ENCODE results near the gene LASP1.

The LASP1 gene

GRCh38 chr17:38870259-38871165, 654 bp downstream of the LASP1 start:
- peak; percentile 56 for DNase-seq

- peak; percentile 59 for DNase-seq
Measured at GRCh38 chr17:38871247-38872015, 1.6 kb downstream of the LASP1 start.

GRCh38 chr17:38872027-38872511, 2.2 kb downstream of the LASP1 start:
- no peak for DNase-seq

GRCh38 chr17:38872671-38873385, 3.0 kb downstream of the LASP1 start:
- no peak for DNase-seq

- no peak for DNase-seq
Measured at GRCh38 chr17:38873640-38874380, 4.0 kb downstream of the LASP1 start.

GRCh38 chr17:38874505-38875400, 4.9 kb downstream of the LASP1 start:
- no peak for DNase-seq

DNA sequence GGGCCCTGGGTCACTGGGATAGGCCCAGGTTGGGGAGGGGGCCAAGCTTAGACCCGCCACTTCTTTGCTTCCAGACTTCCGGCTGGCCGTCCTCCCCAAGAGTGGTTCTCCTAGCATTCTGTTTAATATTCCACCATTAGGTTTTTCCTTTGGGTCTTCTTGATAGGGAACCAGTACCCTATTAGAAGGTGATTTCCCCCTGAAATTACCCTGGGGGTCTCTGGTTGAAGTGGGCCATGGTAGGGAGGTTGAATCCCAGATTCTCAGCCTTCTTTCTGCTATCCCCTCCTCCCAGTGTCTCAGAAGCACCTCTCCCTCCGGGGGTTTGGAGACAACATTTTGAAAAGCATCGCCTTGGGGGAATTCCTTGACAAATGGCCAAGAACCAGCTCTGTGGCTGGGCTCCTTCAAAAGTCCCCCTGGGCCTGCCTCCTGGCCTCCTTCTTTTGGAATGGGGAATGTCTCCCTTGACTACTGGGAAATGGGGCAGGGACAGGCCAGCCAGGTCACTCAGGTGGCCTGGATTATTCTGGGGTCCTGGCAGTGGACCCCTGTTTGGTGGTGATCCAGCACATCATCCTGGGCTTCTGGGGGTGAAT, 5.7 kb downstream of the LASP1 start:
- no peak for DNase-seq

DNA sequence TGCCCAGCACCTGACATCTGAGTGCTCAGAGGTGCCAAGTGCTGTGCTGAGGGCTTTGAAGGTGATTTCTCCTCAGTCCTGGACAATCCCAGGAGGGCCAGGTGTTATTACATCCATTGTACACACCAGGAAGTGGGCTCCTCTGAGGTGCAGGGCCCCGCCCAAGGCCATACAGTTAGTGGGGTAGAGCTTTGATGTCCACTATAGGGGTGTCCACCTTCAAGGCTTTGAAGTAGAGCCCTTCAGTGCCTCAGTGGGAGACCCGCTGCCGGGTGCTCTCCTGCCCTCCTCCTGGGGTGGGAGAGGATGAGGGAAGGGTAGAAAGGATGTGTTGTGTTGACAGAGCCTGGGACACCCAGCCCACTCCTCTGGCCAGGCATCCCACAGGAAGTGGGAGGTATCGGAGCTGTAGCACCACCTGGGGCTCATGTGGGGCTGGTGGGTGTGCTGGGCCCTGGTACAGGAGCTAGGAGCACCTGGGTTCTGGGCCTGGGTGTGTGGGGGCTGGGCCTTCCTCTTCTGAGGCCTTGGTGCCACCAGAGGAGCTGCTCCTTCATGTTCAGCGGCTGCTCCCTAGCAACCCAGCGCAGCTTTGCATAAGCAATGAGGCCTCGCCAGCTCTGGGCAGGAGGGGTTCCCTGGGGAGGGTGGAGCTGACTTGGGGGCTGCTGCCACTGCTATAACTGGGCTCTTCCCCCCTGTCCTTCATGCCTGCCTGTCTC, 7.4 kb downstream of the LASP1 start:
- DNase-seq: peak; percentile 54

DNA sequence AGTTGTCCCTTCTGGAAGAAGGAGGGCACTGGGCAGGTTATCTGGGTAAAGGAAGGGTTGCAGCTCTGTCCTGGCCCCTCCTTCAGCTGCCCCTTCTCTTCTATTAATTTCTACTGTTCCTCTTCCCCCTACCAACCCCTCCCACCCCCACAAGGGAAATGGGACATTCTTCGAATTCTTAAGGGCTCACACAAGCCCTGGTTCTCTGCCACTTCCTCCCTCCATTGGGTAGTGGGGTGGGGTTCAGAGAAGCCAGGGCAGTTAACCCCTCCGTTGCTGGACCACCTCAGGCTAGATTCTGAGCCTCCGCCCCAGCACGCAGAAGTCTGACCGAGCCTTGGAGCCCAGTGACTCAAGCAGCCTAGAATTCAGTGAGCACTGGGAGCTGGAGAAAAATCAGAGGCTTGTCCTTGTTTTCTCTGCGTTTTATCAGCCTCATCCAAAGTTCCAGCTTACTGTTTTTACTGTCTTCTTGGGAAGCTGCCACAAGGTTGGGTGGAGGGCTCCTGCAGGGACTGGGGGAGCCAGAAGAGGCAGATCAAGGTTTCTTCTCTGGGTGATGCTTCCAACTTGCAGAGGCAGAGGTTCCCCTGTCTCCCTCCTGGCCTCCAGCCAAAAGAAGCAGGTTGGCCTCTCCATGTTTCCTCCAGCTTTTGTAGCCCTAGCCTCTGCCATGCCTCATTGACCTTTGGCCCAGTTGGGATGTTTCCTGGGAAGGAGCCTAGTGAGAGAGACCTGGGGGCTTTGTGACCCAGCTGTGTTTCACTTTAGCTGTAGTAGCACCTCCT, 10.2 kb downstream of the LASP1 start:
- DNase-seq: peak; percentile 23

GRCh38 chr17:38881600-38882191, 11.8 kb downstream of the LASP1 start:
- DNase-seq: no peak

DNA sequence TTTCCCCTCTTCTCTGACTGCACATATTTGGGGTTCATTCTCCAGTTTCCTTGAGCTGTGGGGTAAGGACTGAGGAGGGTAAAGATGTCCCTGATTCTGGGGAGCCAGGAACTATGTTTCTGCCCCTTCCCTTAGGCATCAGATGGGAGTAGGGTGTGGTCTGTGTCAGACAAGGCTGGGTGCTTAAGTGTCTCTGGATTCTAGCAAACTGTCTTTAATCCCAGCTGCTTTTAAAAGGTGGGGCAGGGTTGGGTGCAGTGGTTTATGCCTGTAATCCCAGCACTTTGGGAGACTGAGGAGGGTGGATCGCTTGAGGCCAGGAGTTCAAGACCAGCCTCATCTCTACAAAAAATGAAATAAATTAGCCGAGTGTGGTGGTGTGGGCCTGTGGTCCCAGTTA, 13.0 kb downstream of the LASP1 start:
- no peak for DNase-seq

- DNase-seq: peak; percentile 26
Measured at GRCh38 chr17:38883592-38884526, 14.0 kb downstream of the LASP1 start.

- no peak for DNase-seq
Measured at GRCh38 chr17:38885044-38885727, 15.3 kb downstream of the LASP1 start.

- no peak for DNase-seq
Measured at GRCh38 chr17:38885728-38886642, 16.1 kb downstream of the LASP1 start.

- no peak for DNase-seq
Measured at GRCh38 chr17:38886643-38887010, 16.8 kb downstream of the LASP1 start.

GRCh38 chr17:38888842-38889241, 19.0 kb downstream of the LASP1 start:
- no peak for DNase-seq

Measured in central memory CD4-positive, alpha-beta T cell (primary cell).